Suprapubic skin (tissue), 4 donors: ENCODE data around the gene TTC29.

ENCODE experiments used
- CTCF ChIP-seq, 2 donors: fragments of 200-600 bp in 1 of 2; fragments of 450-650 bp in 1 of 2; sonication (generic) in 1 of 2; IDR thresholded peaks; one replicate each; pipeline ENCODE4 v1.5.1; 2016 to 2019; ENCODE audit warnings: antibody characterized with exemption in 2 of 2, mild to moderate bottlenecking in 1 of 2, moderate library complexity in 1 of 2
- POLR2A ChIP-seq, 2 donors: fragments of 450-650 bp; IDR thresholded peaks; one replicate each; pipeline ENCODE4 v1.6.1; 2017; ENCODE audit warnings: antibody characterized with exemption in 2 of 2, mild to moderate bottlenecking in 2 of 2, moderate library complexity in 2 of 2
- POLR2AphosphoS5 ChIP-seq, 3 donors: sonication (generic); formaldehyde crosslinking; IDR thresholded peaks; one replicate each; pipeline ENCODE4 v1.6.1; 2017; ENCODE audit warnings: antibody characterized with exemption in 3 of 3

DNA sequence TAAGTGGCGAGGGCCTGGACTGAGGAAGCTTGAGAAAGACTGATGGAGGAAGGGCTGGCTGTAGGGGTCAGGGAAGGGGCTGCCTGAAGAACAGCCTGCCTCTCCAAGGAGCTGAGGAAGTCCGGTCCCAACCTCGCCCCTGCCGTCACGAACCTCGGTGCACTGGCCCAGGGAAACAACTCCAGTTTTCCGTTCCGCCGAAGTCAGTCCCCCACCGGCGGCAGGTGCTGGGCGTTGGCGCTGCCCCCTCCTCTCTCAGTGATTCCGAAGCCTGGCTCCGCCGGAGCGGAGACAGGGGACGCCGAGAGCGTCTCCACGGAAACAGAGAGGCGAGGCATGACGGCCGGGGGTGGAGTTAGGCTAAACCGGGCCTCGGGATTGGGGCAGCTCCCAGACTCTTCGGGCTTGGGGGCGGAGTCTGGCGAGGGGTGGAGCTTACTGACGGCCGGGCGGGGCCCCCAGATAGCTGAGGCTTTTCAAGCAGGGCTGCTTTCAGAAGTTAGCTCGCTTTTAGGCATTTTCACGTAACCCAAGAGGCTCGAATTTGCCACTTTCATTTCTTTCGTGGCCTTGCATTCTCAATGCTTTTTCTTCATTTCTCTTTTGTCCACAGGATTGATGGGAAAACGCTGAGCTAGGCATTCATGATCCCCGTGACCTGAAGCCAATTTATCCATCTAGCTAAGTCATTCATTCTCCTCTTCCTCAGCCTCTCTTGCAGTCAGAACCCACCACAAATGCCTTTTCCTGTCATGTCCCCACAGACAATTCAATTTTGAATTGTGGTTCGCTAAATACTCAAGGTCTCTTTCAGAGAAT lies at the start of gene TTC29:
- TF ChIP-seq POLR2A (IDR thresholded peaks at IDR 0.05) (no peak), CTCF (IDR thresholded peaks at IDR 0.05) (no peak), POLR2AphosphoS5 (IDR thresholded peaks at IDR 0.05) (no peak)
